CD4-positive, alpha-beta T cell treated with Interleukin-6 at 100 ng/mL for 8 hours (primary cell): ENCODE results near the gene ALG8.
"Not testable (repeated sequence)": the region's sequence is repeated elsewhere in the genome, so short reads cannot be mapped to it uniquely, and the experiment has no call there.

ENCODE experiments used
- DNase-seq: peaks from one replicate; pipeline ENCODE4 v3.0.0-alpha.2; 2020; ENCODE audit warnings: mixed read lengths, low spot score

Gene ALG8

GRCh38 chr11:78139422-78140391, at the start of gene ALG8:
Gene ALG8 (minus strand): TSS chr11:78139626. CDS start chr11:78139588, 38 bp downstream.
- peak; percentile 96 for DNase-seq

DNA sequence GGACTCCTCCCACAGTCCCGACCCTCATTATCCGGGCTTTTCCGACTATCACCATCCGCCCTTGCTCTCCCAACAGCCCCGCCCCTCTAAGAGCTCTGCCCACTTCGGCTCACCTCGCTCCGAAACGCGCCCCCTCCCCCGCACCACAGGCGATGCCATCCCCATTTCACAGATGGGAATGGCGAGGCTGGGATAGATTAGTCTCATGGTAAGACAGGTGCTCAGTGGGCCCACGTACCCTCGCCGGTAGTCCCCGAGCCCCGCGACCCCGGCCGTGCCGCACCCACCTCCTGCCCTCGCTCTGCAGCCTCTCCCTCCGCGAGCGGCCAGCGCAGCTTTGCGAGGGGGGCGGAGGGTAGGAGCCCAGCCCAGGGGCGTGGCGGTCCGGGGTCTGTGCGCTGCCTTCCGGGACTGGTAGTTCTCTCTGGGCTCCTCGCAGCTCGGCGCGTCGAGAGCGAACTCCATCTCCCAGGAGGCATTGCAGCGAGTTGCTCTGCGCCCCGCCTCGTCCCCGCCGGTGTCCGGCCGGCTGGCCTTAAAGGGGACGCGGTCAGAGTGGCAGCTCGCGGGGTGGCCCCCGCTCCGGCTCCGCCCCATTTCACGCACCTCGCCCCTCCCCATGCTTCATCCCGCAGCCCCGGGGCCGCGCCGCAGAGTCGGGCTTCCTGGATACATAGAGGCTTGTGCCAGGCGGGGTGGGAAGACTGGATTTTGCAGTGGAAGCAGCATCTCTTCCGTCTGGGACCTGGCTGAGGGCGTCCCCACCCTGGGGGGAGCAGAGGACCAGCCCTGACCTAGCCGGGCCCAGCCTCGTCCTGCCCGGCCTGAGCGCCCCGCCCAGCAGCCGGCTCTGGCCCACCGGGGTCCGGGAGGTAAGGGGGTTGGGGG, 49.1 kb upstream of the ALG8 start, which contains the start of the genes KCTD21 and USP35:
Gene KCTD21, minus strand, starts transcription at position 341 of the 888 bp plus-strand sequence. CDS start 14,072 bp downstream, outside the sequence.
Gene USP35, plus strand, starts transcription at position 634 of the 888 bp plus-strand sequence. CDS start 7,327 bp downstream, outside the sequence.
- DNase-seq, result peak; percentile 90

GRCh38 chr11:78187366-78188285, 48.2 kb upstream of the ALG8 start:
- no peak for DNase-seq

- no peak for DNase-seq
Observed at GRCh38 chr11:78181185-78181584, 41.8 kb upstream of the ALG8 start.

GRCh38 chr11:78180751-78181150, 41.3 kb upstream of the ALG8 start:
- DNase-seq, result no peak

DNA sequence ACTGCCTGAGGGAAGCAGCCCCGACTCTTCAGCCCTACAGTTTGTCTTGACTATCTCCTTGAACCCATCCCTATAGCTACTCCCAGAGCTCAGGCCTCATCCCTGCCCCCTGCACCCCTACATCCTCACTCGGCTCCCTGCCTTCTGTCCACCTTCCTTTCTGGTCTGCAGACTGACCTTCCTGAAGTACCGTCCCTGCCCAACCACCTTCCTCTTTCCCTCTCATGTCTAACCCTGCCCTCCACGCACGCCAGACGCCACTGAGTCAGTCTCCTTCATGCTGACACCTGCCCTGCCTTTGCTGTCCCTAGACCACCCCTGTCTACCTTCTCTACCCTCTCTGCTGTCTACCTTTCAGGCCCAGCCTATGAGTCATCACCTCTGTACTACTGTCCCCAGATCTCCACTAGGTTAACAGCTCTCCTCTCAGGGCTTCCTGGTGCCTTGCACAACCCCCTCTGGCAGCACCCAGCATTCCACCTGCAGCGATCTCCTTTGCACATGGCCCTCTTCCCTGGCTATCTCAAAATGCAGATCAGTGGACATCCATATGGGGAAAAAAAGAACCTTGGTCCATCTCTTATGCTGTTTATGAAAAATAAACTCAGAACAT, 40.1 kb upstream of the ALG8 start:
- DNase-seq, result no peak

GRCh38 chr11:78177216-78177615, 37.8 kb upstream of the ALG8 start:
- no peak for DNase-seq

DNA sequence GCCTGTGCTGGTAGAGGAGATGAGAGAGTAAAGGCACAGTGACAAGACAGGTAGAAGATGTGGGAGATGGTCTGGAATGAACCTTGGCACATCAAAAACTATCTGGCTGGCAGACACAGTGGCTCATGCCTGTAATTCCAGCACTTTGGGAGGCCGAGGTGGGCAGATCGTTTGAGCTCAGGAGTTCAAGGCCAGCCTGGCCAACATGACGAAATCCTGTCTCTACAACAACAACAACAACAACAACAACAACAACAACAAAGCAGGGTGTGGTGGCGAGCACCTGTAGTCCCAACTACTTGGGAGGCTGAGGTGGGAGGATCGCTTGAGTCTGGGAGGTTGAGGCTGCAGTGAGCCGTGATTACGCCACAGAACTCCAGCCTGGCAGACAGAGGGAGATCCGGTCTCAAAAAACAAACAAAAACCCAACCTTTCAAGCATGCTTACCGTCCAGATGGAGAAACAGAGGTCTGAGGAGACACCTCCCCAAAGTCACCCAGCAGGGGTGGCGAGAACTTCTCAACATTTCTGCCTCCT, 37.2 kb upstream of the ALG8 start:
- no peak for DNase-seq

GRCh38 chr11:78175862-78176261, 36.4 kb upstream of the ALG8 start:
- DNase-seq, result not testable (repeated sequence)

GRCh38 chr11:78171951-78172350, 32.5 kb upstream of the ALG8 start:
- DNase-seq, result no peak

- no peak for DNase-seq
Observed at GRCh38 chr11:78170874-78171549, 31.6 kb upstream of the ALG8 start.

- DNase-seq, result no peak
Observed at GRCh38 chr11:78170413-78170812, 31.0 kb upstream of the ALG8 start.

- DNase-seq, result no peak
Observed at GRCh38 chr11:78168539-78169477, 29.4 kb upstream of the ALG8 start.

DNA sequence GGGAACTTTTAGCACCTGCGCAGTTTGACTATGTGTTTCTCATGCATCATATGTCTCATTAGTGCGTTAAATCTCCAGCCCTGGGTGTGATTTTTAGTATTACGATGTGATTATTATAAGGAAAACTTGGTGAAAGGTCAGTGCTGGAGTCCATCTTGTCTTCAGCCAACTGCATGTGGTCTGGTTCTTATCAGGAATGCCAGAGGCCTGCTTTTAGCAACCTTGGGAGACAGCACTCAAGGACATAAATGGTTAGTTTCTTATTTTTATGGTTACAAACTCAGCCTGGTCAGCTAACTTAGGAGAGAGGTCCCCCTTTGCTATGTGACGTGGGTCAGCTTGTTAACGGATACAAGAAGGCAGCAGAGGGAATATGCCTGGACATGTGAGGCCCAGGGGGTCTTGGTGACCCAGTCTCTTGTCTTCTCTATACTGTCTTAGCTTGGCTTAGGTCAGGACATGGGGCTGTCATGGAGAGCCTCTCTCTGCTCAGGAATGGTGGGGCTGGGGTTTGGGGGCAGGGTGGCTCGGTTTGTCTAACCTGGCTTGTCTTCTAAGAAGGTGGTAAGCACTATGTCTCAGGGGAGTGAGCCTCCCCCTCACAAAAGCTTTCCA, 27.5 kb upstream of the ALG8 start:
- DNase-seq, result no peak

DNA sequence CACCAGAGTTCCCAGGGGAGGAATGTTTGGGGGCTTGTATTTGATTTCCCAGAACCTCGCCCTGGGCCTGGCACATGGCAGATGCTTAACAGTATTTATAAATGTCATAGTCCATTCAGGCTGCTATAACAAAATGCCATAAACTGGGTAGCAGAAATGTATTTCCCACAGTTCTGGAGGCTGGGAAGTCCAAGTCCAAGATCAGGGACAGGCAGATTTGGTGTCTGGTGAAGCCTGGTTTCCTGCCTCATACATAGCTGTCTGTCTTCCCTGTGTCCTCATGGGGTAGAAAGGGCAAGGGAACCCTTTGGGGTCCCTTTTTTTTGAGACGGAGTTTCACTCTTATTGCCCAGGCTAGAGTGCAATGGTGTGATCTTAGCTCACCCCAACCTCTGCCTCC, 25.0 kb upstream of the ALG8 start:
- no peak for DNase-seq

GRCh38 chr11:78163828-78164227, 24.4 kb upstream of the ALG8 start:
- no peak for DNase-seq

- no peak for DNase-seq
Observed at GRCh38 chr11:78161962-78162371, 22.5 kb upstream of the ALG8 start.

- DNase-seq, result no peak
Observed at GRCh38 chr11:78161346-78161745, 21.9 kb upstream of the ALG8 start.
